GM21786 (cell line): ENCODE measurements around the gene NOX4.

Source experiments
- ATAC-seq: cut with Tn5 transposase; IDR thresholded peaks from one replicate; pipeline ENCODE4 v1.9.1; 2021; ENCODE audit not compliant: unreplicated experiment

Gene NOX4

GRCh38 chr11:89490981-89491690 is at the start of gene NOX4:
TSS of gene NOX4 (minus strand) at chr11:89491375. CDS start at chr11:89491246, 129 bp downstream.
- ATAC-seq, result no peak

- no peak for ATAC-seq
Measured at GRCh38 chr11:89540826-89541225, 49.7 kb upstream of the NOX4 start.

- no peak for ATAC-seq
Measured at GRCh38 chr11:89537936-89538335, 46.8 kb upstream of the NOX4 start.

- ATAC-seq, result no peak
Measured at GRCh38 chr11:89536926-89537325, 45.8 kb upstream of the NOX4 start.

GRCh38 chr11:89535221-89535620 is 44.0 kb upstream of the NOX4 start:
- no peak for ATAC-seq

- no peak for ATAC-seq
Measured at GRCh38 chr11:89529626-89530380, 38.6 kb upstream of the NOX4 start.

- no peak for ATAC-seq
Measured at GRCh38 chr11:89521792-89522191, 30.6 kb upstream of the NOX4 start.

- ATAC-seq, result no peak
Measured at GRCh38 chr11:89521294-89521693, 30.1 kb upstream of the NOX4 start.

- ATAC-seq, result no peak
Measured at GRCh38 chr11:89516496-89516895, 25.3 kb upstream of the NOX4 start.

- ATAC-seq, result no peak
Measured at GRCh38 chr11:89508544-89508943, 17.4 kb upstream of the NOX4 start.

- ATAC-seq, result no peak
Measured at GRCh38 chr11:89504270-89504669, 13.1 kb upstream of the NOX4 start.

- no peak for ATAC-seq
Measured at GRCh38 chr11:89503422-89503821, 12.2 kb upstream of the NOX4 start.

- no peak for ATAC-seq
Measured at GRCh38 chr11:89502301-89502700, 11.1 kb upstream of the NOX4 start.

- no peak for ATAC-seq
Measured at GRCh38 chr11:89500336-89500735, 9.2 kb upstream of the NOX4 start.

- no peak for ATAC-seq
Measured at GRCh38 chr11:89498845-89499448, 7.8 kb upstream of the NOX4 start.

GRCh38 chr11:89495951-89496350 is 4.8 kb upstream of the NOX4 start:
- ATAC-seq, result no peak

GRCh38 chr11:89493431-89493830 is 2.3 kb upstream of the NOX4 start:
- no peak for ATAC-seq

GRCh38 chr11:89490602-89490980 is 584 bp downstream of the NOX4 start:
- no peak for ATAC-seq

- no peak for ATAC-seq
Measured at GRCh38 chr11:89489930-89490329, 1.2 kb downstream of the NOX4 start.

GRCh38 chr11:89487016-89487415 is 4.2 kb downstream of the NOX4 start:
- ATAC-seq, result no peak

GRCh38 chr11:89484896-89485295 is 6.3 kb downstream of the NOX4 start:
- ATAC-seq, result no peak

GRCh38 chr11:89477175-89477574 is 14.0 kb downstream of the NOX4 start:
- no peak for ATAC-seq
